Stimulated activated CD4-positive, alpha-beta T cell treated with anti-CD3 and anti-CD28 coated beads, Interleukin-2, amount 100 ng/mL, for 48 hours (primary cell): ENCODE measurements around the gene CDK1.

Experiments
- DNase-seq, 2 donors: peaks; one replicate each; pipeline ENCODE4 v3.0.0-alpha.2; 2020

CDK1 gene

DNA sequence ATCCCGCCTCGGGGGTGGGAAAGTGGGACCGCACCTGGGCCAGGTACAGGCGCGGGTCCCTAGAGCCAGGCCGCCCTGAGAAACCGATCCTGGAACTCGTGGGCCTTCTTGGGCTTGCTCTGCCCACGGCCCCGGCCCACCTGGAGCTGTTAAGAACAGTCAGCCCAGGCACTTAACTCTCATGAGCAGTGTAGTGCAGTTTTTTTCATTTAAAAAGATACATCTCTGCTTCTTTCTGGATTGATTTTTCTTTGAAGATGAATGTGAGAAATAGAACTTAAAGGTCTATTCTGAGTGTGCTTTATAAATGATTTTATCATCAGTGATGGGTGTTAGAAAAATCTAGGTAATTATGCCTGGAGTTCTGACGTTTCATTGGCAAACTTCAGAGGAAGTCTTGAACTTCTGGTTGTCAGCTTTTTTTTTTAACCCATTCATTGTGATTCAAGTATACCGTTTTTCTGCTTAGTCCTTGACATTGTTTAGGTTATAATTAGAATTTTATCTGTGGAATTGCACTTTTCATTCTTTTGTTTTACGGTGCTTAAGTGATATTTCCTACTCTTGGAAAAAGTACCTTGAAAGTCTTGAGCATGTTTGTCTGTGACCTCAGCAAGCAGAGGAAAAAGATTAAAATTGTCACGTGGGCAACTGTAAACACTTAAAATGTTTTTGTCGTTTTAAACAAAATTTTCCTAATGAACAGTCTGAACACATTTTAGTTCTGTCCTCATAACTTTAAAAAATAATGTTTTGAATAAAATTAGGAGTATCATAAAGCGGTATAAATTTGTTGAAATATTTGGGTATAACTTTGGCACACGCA, 906 bp downstream of the CDK1 start:
- no peak for DNase-seq

DNA sequence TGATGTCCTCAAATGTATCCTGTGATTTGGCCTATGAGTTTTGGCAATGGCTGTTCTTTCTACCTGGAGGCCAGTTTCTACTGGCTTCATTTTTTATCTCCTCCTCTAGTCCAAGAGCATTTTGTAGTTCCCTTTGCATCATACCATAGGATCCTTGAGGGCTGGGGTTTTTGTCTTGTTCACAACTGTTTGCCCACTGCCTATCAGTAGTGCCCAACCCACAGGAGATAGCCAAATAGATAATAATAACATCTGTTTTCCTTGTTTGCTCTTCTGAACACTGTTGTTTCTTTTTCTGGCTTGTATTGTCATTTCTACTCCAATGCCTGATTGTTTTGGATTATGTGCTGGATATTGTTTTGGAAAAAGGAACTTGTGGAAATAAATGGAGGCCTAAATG, 3.4 kb downstream of the CDK1 start:
- no peak for DNase-seq

GRCh38 chr10:60784641-60785040, 6.4 kb downstream of the CDK1 start:
- no peak for DNase-seq

- DNase-seq, result no peak
Observed at GRCh38 chr10:60788544-60788943, 10.3 kb downstream of the CDK1 start.

GRCh38 chr10:60789340-60789739, 11.1 kb downstream of the CDK1 start:
- no peak for DNase-seq

DNA sequence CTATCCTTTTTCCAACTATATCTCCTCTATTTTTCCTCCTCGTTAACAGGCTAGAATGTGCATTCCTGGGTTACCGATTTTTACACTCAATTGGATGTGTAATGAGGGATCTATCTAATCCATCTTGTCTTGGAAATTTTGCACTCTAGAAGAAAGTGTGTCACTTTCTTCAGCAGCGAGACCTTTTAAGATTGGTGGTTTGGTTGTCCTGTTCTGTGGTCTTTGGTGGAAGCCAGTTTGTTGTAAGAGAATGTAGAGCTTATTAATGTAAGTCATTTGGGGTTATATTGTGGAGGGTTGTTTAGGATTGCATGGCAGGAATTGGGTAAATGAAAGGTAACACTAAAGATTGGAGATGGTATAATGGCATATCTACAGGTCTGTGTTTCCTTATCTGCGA, 16.7 kb downstream of the CDK1 start:
- DNase-seq, result no peak

DNA sequence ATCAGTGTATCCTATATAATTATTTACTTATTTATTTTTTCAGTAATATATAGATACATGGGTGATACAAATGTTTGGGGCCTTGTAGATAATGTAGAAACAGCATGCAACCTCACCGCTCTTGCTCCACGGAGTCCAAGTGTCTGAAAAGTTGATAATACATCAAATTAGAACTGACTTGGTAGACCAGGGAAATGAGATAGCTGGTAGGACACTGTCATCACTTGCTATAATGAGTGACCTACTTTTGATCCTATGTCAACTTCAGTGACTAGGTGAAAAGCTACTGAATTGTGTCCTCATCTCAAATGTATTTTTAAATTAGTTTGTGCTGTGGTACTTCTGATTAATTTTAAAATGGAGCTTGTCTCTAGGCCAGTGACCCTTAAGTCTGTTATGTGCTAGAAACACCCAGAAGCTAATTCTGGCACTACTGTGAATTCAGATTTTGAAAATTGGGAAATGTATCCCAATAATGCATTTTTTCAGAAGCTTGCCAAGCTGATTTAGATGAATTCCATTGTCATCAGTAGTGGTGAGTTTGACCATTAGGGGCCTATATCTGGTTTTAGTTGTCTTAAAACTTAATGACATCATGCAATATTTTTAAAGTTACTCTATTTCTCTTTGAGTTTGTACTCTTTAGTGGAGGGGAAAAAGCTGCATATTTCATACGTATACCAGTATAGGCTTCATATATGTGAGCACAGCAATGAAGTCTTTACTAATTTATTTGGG, 17.4 kb downstream of the CDK1 start:
- DNase-seq, result no peak

DNA sequence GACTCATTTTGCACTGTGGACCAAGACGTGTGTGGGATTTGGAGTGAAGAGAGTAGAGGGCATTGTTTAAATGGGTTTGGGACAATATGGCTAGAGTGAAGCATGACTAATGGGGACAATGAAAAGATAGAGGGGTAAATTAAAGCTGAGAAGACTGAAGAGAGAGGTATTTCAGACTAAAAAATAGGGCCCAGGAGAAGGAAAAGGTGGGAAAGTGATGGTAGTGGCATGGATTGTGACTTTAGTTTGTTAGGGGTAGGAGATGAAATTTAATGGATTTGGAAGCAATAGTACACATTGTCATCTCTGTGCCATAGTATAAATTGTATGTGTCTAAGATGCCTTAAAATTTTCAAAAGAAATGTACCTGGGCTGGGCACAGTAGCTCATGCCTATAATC, 18.2 kb downstream of the CDK1 start:
- DNase-seq, result no peak

- no peak for DNase-seq
Observed at GRCh38 chr10:60797200-60797599, 18.9 kb downstream of the CDK1 start.

GRCh38 chr10:60798031-60798430, 19.8 kb downstream of the CDK1 start:
- DNase-seq, result no peak

DNA sequence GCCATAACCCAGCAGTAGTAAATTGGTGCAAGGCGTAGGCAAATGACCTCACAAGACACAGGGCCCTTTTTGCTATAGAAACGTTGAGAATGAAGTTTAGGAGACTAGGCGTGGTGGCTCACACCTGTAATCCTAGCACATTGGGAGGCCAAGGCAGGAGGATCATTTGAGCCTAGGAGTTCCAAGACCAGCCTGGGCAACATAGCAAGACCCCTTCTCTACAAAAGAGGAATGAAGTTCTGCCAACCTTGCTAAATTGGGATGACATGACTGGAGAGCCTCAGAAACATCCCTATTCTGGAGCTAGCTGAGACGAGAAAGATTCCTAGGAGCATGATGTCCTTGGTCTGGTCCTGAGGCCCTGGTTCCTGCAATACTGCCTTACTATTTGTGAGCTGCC, 20.6 kb downstream of the CDK1 start:
- DNase-seq, result no peak

DNA sequence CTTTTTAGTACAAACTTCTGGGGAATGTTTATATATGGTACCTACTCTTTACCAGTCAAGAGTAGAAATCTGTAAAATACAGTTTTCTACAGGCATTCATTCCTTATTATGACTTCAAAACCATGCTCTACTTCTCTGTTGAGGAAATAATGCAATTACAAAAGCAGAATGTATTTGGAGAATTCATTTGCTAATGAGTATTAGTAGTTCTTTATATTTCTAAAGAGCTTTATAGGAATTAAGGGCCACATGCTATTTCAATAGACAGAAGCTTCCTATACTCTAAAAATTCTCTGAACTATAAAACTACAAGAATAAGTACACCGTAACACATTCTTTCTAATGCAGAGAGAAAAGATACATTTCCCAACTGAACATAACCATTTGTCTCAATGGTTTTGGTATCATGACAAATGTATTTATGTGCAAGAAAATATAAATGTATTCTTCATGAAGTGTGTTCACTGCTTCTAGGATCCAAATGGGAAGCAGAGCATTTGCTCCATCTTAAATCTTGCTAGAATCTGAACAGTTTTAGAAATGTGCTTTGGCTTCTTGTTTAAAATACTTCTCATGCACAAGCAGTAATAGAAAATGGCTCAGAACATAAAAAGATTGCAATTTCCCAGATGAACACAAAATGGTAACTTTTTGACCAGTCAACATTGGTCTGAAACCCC, 21.8 kb downstream of the CDK1 start:
- no peak for DNase-seq

DNA sequence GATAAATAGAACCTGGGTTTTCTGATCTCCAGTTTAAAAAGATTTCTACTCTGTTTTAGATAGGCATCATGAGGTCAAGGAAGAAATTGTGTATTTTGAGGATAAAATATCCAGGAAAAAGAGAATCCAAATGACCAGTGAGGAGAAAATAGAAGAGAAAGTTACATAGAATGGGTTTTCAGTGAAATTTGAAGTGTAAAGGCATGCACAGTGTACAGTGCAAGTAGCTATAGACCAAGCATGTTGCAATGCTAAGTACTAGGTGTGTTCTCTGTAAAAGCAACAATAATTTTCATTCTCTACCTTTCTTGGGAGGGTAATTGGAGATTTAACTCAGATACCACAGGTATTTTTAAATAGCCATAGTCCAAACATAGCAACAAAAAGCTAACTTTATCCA, 22.6 kb downstream of the CDK1 start:
- no peak for DNase-seq

DNA sequence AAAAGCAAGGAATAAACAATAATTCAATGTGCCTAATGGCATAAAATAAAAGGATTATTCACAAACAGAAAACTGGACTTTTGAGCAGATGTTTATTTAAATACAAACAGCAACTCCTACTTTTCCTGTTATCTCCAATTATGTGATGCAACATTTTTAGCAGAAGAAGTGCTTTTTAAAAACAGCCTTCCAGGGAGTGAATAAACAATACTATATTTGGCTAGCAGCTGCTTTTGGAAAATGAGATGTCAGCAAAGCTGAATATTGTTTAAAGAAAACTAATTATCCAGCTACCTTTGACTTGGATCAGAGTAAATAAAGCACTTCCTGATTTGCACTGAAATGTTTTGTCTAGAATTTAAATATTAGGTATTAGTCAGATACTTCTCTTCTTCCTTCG, 23.2 kb downstream of the CDK1 start:
- DNase-seq, result no peak

DNA sequence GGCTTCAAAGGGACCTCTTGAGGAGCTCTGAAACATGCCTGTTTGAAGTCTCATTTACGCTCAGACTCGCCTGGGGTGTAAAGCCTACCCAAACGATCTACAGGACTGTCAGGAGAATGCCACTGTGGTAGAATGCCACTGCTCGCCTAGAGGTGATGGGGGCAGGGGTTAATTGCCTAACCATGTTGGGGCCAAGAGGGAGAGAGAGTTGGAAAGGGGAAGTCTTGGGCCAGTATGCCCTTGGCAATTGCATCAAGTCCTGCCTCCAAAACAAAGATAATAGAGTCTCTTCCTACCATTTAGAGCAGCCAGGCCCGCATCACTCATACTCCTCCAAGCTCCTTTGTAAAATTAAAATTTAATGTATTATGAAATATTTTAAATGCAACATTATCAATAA, 25.2 kb downstream of the CDK1 start:
- DNase-seq, result no peak

DNA sequence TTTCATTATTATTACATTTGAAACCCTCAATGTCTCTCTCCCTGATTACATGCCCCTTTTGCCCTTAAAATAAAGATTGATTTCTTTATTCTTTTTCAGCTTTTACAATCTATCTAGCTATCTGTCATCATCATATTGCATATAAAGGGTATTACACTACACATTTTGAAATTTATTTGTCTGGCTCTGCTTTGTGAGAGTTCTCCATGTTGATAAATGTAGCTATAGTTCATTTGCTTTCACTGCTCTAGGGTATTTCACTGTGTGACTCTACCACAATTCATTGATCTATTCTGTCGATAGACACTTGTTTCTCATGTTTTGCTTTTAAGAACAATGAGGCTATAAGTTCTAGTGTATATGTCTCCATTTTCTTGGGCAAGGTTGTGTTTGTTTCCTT, 25.6 kb downstream of the CDK1 start:
- DNase-seq, result no peak

DNA sequence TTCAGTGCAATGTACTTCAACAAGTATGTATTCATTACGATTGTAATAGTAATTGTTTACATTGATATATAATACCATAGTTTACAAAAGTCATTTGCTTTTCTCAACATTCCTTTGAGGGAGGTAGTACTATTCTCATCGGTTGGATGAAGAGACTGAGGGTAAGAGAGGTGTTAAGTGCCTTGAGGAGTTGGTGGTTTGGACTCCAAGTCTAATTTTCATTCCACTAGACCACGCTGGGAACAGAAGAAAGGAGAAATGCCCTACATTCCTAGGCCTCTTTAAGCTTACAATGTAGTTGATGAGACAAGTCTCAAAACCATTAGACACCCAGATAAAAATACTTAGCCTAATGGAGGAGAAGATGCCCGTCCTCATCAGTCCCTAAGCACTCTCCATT, 28.6 kb downstream of the CDK1 start:
- no peak for DNase-seq

DNA sequence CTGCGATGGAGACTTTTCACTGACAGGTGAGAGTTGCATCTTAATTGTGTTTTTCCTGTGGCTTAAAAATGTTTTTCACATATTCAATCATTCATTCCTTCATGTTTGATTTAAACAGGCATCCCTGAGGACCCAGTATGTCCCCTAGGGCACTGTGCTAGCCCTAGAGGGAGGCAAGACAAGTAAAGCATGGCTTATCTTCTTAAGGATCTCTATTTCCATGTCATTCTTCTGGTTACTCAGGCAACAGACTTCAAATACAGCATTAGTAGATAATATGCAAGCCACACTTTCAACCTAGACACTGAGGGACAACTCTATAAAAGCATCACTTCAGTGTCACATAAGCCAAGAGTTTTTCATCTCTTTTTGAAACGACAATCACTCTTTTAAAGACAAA, 29.2 kb downstream of the CDK1 start:
- DNase-seq, result no peak

DNA sequence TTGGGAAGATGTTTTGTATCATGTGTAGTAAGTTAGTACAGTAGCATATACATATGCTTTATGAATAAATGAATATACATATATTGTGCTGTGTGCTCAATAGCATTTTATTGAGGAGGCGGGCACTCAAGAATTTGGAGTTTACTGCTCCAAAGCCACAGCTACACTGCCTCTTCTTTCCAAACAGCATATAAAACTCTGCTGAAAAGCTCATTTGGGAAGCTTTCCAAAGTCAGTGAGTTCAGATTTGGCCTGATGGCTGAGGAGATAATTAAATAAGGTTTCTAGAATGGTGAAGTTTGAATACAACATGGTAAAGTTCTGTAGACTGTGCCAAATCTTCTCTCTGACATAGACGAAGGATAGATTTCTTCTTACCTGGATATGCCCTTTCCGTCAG, 29.8 kb downstream of the CDK1 start:
- no peak for DNase-seq

DNA sequence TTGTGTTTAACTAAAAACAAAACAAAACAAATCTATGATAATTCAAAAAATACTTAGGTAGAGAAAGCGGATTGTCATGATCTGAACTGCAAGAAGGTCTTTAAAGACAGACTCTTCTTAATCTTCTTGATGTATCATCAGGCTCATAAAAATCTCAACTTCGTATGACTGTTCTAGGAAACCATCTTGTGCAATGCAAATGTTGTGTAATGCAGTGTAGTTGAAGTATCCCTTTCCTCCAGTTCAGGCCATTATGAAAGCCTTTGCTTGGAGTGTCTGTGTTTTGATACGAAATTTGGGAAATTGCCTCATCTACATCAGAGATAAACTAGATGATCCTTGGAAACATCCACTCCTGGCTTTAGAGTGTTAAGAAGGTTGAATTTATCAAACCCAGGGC, 30.9 kb downstream of the CDK1 start:
- no peak for DNase-seq

DNA sequence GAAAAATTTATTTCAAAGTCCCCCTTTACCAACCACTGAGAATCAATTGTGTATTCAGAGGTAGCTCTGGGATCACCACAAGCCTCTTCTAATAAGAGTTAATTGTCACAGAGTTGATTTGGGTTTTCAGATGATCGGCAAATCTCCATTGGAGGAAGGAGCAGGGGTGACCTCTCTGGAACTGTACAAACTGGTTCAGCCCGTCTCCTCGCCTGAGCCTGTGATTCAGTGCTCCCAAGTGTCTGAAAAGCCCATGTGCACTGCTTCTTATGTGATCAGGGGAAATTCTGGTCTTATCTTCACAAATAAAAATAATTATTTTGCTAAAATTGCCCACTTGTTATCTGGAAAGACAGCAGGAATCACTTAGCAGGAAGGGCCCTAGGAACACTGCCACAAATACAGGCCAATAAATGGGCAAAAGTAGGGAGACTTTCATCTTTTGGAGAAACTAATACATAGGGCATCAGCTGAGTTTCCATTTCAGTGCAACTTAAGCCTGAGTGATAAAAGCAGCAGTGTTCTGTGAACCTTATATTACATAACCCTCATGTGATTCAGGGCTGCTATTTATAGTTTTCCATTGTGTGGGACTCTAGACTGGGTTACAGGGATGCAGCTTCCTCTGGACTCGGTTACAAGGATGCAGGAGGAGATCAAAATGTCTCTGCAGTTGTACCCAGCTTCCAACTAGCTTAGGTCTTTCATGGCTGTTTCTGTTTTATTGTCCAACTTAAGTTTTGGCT, 32.3 kb downstream of the CDK1 start:
- no peak for DNase-seq

DNA sequence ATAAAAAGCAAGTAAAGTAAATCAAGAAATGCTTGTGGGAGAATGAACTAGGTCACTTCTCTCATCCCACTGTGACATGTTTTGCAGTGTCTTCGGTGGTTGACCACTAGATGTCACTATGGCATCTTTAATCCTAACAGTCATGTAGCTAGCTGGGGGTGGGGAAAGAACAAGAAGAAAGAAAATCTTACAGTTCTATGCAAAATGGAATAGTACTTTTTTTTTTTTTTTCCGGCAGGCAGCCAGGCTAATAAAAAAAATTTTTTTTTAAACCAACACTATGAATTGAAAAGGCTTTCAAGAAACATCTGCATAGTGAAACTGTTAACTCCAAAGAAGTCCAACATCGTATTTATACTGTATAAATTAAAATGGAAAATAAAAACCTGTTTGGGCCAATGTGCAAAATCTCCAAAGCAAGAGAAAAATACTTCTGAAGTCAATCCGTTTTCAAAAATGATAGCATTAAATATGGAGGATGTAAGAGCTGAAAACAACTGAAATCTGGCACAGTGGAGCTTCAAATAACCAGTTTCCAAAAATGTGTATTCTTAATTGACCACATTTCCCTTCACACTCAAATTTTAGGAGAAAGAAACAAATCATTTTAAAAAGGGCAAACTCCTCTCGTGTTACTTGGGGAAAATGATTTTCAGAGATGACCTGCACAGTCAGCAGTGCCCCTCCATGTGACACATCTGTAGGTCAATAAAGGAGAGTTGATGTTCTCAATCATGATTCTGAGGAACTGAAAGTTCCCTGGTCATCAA, 38.5 kb downstream of the CDK1 start:
- DNase-seq, result no peak

GRCh38 chr10:60817398-60817805, 39.1 kb downstream of the CDK1 start:
- no peak for DNase-seq
